ENCODE results near the gene CSRP3.

GRCh38 chr11:19183646-19184045, 18.1 kb downstream of the CSRP3 start:
- TF ChIP-seq CTCF (IDR thresholded peaks at IDR 0.05; ENCODE audit: low read depth, low read length) (no peak), POLR2A (IDR thresholded peaks at IDR 0.05; ENCODE audit: extremely low read depth, insufficient read length) (no peak), MAX (IDR thresholded peaks at IDR 0.05; ENCODE audit: low read depth, low read length) (no peak), MYC (IDR thresholded peaks at IDR 0.05; ENCODE audit: low read depth, low read length) (no peak)
